OCI-LY7 (cell line): Measurements from ENCODE around the gene TMEM97. TPM values are rescaled to one million over a fixed set of nuclear protein-coding genes. Genes with fewer than 3 reads are reported as not detected.

Source experiments
- BruUV-seq: library from RNA; stranded (reverse); fragments of 400-500 nt; replicated peaks from 2 replicates; lab custom pipeline; 2021; lab: Mats Ljungman, UMichigan
- CTCF ChIA-PET: fragments of 300-600 bp; sonication (Branson Sonifier 250); formaldehyde crosslinking; loops from one replicate; lab custom pipeline; 2022; ENCODE audit warnings: antibody characterized with exemption; ENCODE audit not compliant: unreplicated experiment; lab: Charles Lee
- POLR2A ChIA-PET: fragments of 300-600 bp; sonication (Branson Sonifier 250); formaldehyde crosslinking; loops from one replicate; lab custom pipeline; 2022; ENCODE audit warnings: antibody characterized with exemption; lab: Charles Lee
- DNase-seq: peaks from one replicate; pipeline ENCODE4 v3.0.0-alpha.2; 2015; ENCODE audit warnings: low spot score
- H2AFZ ChIP-seq: fragments of 200-600 bp; sonication (generic), shearing (Covaris generic); 2 replicates; pipeline ENCODE4 v1.6.1; 2014; ENCODE audit warnings: mild to moderate bottlenecking, antibody characterized with exemption, low read length, moderate library complexity
- H3K27ac ChIP-seq: fragments of 200-600 bp; sonication (generic); 2 replicates; pipeline ENCODE4 v1.5.1; 2014; ENCODE audit warnings: mixed run types, low read depth, mild to moderate bottlenecking, moderate library complexity, low read length, inconsistent platforms; ENCODE audit not compliant: poor library complexity, severe bottlenecking
- H3K36me3 ChIP-seq: fragments of 200-600 bp; sonication (generic); 2 replicates; pipeline ENCODE4 v1.6.1; 2014; ENCODE audit warnings: mild to moderate bottlenecking, antibody characterized with exemption, low read length, moderate library complexity, mixed read lengths; ENCODE audit not compliant: insufficient read depth
- H3K4me1 ChIP-seq: fragments of 200-600 bp; sonication (generic); 2 replicates; pipeline ENCODE4 v1.5.1; 2014; ENCODE audit warnings: mild to moderate bottlenecking, low read length; ENCODE audit not compliant: insufficient read depth, poor library complexity, severe bottlenecking
- H3K4me2 ChIP-seq: fragments of 200-600 bp; sonication (generic); 2 replicates; pipeline ENCODE4 v1.6.1; 2014; ENCODE audit warnings: mild to moderate bottlenecking, low read length
- H3K4me3 ChIP-seq: fragments of 200-600 bp; sonication (generic); 2 replicates; pipeline ENCODE4 v1.5.1; 2014; ENCODE audit warnings: mild to moderate bottlenecking, low read depth, low read length; ENCODE audit not compliant: poor library complexity, severe bottlenecking
- H3K79me2 ChIP-seq: fragments of 200-600 bp; sonication (generic); 2 replicates; pipeline ENCODE4 v1.6.1; 2016; ENCODE audit warnings: low read depth, mild to moderate bottlenecking, low read length, moderate library complexity, mixed read lengths; ENCODE audit not compliant: insufficient read depth
- H3K9me2 ChIP-seq: fragments of 200-600 bp; sonication (generic); 2 replicates; pipeline ENCODE4 v1.6.1; 2016; ENCODE audit warnings: mild to moderate bottlenecking, low read length, mixed read lengths; ENCODE audit not compliant: insufficient read depth
- H3K9me3 ChIP-seq: fragments of 200-600 bp; sonication (generic); 2 replicates; pipeline ENCODE4 v1.6.1; 2014; ENCODE audit warnings: mild to moderate bottlenecking, mixed run types, low read length, mixed read lengths
- H4K20me1 ChIP-seq: fragments of 200-600 bp; sonication (generic); 2 replicates; pipeline ENCODE4 v1.6.1; 2014; ENCODE audit warnings: mild to moderate bottlenecking, antibody characterized with exemption, low read length, moderate library complexity, mixed read lengths; ENCODE audit not compliant: insufficient read depth
- EZH2phosphoT487 ChIP-seq: fragments of 200-600 bp; sonication (generic); IDR thresholded peaks from 2 replicates; pipeline ENCODE4 v1.6.1; 2018; ENCODE audit warnings: low read depth, borderline replicate concordance, mild to moderate bottlenecking, mixed run types, antibody characterized with exemption, low read length, moderate library complexity, mixed read lengths
- intact Hi-C: fragments of 100-400 bp; cut with micrococcal nuclease; formaldehyde crosslinking; loops from one replicate; pipeline ENCODE4 v1.10.0; 2022; ENCODE audit not compliant: unreplicated experiment
- total RNA-seq, 2 experiments: library from RNA; depleted of rRNA in 1 of 2; stranded (reverse); fragments of >200 nt in 1 of 2; shearing (Covaris generic) in 1 of 2; gene quantifications; 2 replicates each; pipeline ENCODE4 v1.2.3, GENCODE V29; 2014 to 2022
- TF ChIP-seq, protein P1 (sequence below): fragments of 200-600 bp; sonication (generic); conservative IDR thresholded peaks from 2 replicates; pipeline ENCODE4 v1.5.1; 2014; ENCODE audit warnings: mild to moderate bottlenecking, antibody characterized with exemption, low read length, moderate library complexity, mixed read lengths

TMEM97 gene
- total RNA-seq, 2 experiments from 2014 or later = 65.7 to 69.6 TPM

DNA sequence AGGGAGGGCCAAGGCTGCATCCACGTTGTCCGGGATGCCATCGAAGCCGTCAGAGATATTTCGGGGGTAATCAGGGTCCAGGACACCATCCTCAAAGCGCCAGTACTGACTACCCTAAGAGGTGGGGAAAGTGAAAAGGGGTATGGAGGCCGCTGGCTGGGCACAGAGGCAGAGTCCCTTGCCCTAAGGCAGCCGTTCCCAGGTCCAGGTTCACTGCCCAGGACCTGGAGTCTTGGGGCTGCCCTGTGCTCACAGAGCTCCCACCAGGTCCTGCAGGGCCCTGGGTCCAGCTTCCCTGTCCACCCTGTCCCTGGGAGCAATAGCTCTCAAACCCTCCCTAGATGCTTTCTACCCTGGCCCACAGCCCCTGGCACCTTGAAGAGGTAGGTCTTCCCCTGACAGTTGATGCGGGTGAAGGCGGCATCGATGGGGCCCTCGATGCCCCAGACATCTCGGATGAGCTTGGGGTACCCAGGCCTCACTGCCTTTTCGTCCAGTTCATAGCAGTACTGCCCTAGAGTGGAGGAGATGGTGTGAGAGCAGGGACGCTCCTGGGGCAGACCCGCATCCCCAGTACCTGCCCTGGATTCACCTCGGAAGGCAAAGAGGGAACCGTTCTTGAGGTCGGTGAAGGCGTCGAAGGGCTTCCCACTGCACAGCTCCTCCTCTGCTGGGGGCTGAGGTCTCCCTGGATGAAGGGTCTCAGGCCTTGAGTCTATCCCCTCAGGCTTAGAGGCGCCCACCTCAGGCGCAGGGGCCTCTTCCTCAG, 50.1 kb downstream of the TMEM97 start:
- DNase-seq = no peak
- intact Hi-C loops = no loop called here

DNA sequence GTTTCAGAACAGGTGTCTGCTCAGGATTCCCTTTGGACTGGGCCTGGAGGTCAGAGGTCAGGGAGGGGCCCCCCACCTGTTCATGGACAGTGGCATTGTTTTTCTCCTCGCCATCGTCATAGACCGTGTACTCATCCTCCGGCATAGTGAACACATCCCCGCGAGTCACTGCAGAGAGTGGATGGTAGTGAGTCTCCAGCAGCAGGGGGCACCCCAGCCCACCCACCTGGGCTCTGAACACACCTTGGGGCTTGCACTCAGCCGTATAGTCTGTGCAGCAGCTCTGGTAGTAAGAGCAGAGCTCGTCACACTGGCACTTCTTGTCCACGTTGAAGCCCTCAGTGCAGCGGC, 50.7 kb downstream of the TMEM97 start:
- H3K9me3 ChIP-seq = no peaks in the 10 kb centered on the region
- H3K9me2 ChIP-seq = no peaks in the 10 kb centered on the region
- H3K79me2 ChIP-seq = no peaks in the 10 kb centered on the region
- no peak for DNase-seq
- H2AFZ ChIP-seq = no peak overlapping the region
- POLR2A ChIA-PET = interaction anchor here (2.7 kb wide), 1 partner anchor 12 kb away, joined by 11 read pairs; the partner anchor contains the start of gene POLDIP2
- CTCF ChIA-PET = no interaction called here
- H3K4me2 ChIP-seq = no peak overlapping the region
- no peak for TF ChIP-seq EZH2phosphoT487
- TF ChIP-seq, protein P1, sequence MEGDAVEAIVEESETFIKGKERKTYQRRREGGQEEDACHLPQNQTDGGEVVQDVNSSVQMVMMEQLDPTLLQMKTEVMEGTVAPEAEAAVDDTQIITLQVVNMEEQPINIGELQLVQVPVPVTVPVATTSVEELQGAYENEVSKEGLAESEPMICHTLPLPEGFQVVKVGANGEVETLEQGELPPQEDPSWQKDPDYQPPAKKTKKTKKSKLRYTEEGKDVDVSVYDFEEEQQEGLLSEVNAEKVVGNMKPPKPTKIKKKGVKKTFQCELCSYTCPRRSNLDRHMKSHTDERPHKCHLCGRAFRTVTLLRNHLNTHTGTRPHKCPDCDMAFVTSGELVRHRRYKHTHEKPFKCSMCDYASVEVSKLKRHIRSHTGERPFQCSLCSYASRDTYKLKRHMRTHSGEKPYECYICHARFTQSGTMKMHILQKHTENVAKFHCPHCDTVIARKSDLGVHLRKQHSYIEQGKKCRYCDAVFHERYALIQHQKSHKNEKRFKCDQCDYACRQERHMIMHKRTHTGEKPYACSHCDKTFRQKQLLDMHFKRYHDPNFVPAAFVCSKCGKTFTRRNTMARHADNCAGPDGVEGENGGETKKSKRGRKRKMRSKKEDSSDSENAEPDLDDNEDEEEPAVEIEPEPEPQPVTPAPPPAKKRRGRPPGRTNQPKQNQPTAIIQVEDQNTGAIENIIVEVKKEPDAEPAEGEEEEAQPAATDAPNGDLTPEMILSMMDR = peak; percentile 40; the same call in 1 of the 2 replicates
- no peak overlapping the region for H3K27ac ChIP-seq
- H4K20me1 ChIP-seq = no peaks in the 10 kb centered on the region
- peaks cover 20% of the 10 kb centered on the region for H3K4me1 ChIP-seq
- no peaks in the 10 kb centered on the region for H3K36me3 ChIP-seq
- no TSS peak for BruUV-seq
- H3K4me3 ChIP-seq = no peak overlapping the region
- intact Hi-C loops = loop anchor here (2.0 kb wide), 1 partner anchor 35 kb away; the partner anchor contains the start of genes IFT20 and TNFAIP1

More for the DNA sequence above, 50.1 kb downstream of the TMEM97 start:
- CTCF ChIA-PET = no interaction called here
- no peaks in the 10 kb centered on the region for H3K79me2 ChIP-seq
- H2AFZ ChIP-seq = no peak overlapping the region
- POLR2A ChIA-PET = interaction anchor here (2.7 kb wide), 1 partner anchor 12 kb away, joined by 11 read pairs; the partner anchor contains the start of gene POLDIP2
- H3K36me3 ChIP-seq = no peaks in the 10 kb centered on the region
- no peak overlapping the region for H3K4me2 ChIP-seq
- BruUV-seq = no TSS peak
- no peaks in the 10 kb centered on the region for H4K20me1 ChIP-seq
- no peaks in the 10 kb centered on the region for H3K9me2 ChIP-seq
- no peaks in the 10 kb centered on the region for H3K9me3 ChIP-seq
- no peak overlapping the region for H3K27ac ChIP-seq
- H3K4me1 ChIP-seq = peaks cover 20% of the 10 kb centered on the region
- TF ChIP-seq EZH2phosphoT487 = no peak
- TF ChIP-seq, protein P1 = no peak
- no peak overlapping the region for H3K4me3 ChIP-seq
